Measurements from ENCODE around the gene RASA3. TPM values are rescaled to one million over a fixed set of nuclear protein-coding genes. Genes with fewer than 3 reads are reported as not detected.

Gene RASA3
- total and polyA plus RNA-seq, 2 donors (not counting 3 experiments of a cell fraction or from before 2014, with no cell fraction given), result 26.5 to 53.8 TPM

DNA sequence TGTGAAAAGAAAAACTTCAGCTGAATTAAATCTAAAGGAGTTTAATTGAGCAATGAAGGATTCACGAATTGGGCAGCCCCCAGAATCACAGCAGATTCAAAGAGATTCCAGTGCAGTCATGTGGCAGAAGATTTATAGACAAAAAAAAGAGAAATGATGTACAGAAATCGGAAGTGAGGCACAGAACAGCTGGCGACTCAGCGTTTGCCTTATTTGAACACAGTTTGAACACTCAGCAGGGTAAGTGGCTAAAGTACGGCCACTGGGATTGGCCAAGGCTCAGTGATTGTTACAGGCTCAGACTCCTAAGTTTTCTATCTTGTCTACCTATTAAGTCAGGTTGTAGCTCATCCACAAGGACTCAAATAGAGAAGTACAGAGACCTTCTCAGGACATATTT lies 35.0 kb upstream of the RASA3 start:
- intact Hi-C loops (cut with micrococcal nuclease) (no loop called here), dilution Hi-C loops (cut with MboI; ENCODE audit: extremely low pct_ligation_motif_present, low sequenced_read_pairs) (no loop called here)
- H3K4me3 ChIP-seq (replicated peaks in 1 of 3; ENCODE audit: insufficient read depth in 1 of 3, low read depth in 1 of 3, low read length in 3 of 3), result no peak overlapping the region
- ChIA-PET POLR2A (no interaction called here), CTCF (no interaction called here)
- peaks cover 3% of the 10 kb centered on the region for H3K4me1 ChIP-seq (ENCODE audit: control insufficient read depth, extremely low read depth, insufficient read depth, low read length)
- no peak overlapping the region for H2AFZ ChIP-seq (ENCODE audit: low read depth, low read length)
- DNase-seq (ENCODE audit: low read depth, low spot score) (no peak), FAIRE-seq (no peak)
- H3K27me3 ChIP-seq (ENCODE audit: control insufficient read depth in 2 of 2, insufficient read depth in 2 of 2, low read length in 2 of 2), result peaks cover 4 to 9% of the 10 kb centered on the region in 2 experiments
- H3K36me3 ChIP-seq (ENCODE audit: control insufficient read depth in 2 of 2, extremely low read depth in 1 of 2, insufficient read depth in 2 of 2, low read length in 2 of 2), result no peaks in the 10 kb centered on the region
- no peak for TF ChIP-seq FOS (IDR thresholded peaks at IDR 0.05; ENCODE audit: borderline replicate concordance, insufficient read depth, low read length)
- no peak for TF ChIP-seq POLR2A (IDR thresholded peaks at IDR 0.05; ENCODE audit: low read depth, low read length)
- no peak for TF ChIP-seq GATA2 (IDR thresholded peaks at IDR 0.05; ENCODE audit: insufficient read depth, insufficient read length, low read depth, low read length)
- no peak for TF ChIP-seq MYC (IDR thresholded peaks at IDR 0.05; ENCODE audit: low read depth, low read length)
- no peak for TF ChIP-seq JUN (IDR thresholded peaks at IDR 0.05; ENCODE audit: borderline replicate concordance, insufficient read depth, insufficient read length, low read depth)
- TF ChIP-seq, protein P1, sequence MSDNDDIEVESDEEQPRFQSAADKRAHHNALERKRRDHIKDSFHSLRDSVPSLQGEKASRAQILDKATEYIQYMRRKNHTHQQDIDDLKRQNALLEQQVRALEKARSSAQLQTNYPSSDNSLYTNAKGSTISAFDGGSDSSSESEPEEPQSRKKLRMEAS (IDR thresholded peaks at IDR 0.05; ENCODE audit: insufficient read depth, insufficient read length), result no peak
- TF ChIP-seq EZH2 (IDR thresholded peaks at IDR 0.05; ENCODE audit: borderline replicate concordance, low read depth, low read length, severe bottlenecking), result no peak
- TF ChIP-seq POLR2AphosphoS5 (IDR thresholded peaks at IDR 0.05; ENCODE audit: insufficient read depth, low read depth, low read length), result no peak
- TF ChIP-seq, protein P2, sequence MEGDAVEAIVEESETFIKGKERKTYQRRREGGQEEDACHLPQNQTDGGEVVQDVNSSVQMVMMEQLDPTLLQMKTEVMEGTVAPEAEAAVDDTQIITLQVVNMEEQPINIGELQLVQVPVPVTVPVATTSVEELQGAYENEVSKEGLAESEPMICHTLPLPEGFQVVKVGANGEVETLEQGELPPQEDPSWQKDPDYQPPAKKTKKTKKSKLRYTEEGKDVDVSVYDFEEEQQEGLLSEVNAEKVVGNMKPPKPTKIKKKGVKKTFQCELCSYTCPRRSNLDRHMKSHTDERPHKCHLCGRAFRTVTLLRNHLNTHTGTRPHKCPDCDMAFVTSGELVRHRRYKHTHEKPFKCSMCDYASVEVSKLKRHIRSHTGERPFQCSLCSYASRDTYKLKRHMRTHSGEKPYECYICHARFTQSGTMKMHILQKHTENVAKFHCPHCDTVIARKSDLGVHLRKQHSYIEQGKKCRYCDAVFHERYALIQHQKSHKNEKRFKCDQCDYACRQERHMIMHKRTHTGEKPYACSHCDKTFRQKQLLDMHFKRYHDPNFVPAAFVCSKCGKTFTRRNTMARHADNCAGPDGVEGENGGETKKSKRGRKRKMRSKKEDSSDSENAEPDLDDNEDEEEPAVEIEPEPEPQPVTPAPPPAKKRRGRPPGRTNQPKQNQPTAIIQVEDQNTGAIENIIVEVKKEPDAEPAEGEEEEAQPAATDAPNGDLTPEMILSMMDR (IDR thresholded peaks at IDR 0.05; ENCODE audit: extremely low read depth in 1 of 2, insufficient read depth in 1 of 2, low read depth in 1 of 2, low read length in 2 of 2), result no peak
- H3K79me2 ChIP-seq (ENCODE audit: control insufficient read depth, insufficient read depth, low read length), result no peaks in the 10 kb centered on the region
- H3K9ac ChIP-seq (replicated peaks; ENCODE audit: extremely low read depth, insufficient read depth, low read length), result no peak overlapping the region
- no peaks in the 10 kb centered on the region for H3K9me3 ChIP-seq (replicated peaks; ENCODE audit: control insufficient read depth, insufficient read depth, low read length)
- H3K27ac ChIP-seq (ENCODE audit: insufficient read depth, low read depth, low read length), result no peak overlapping the region
- no peaks in the 10 kb centered on the region for H4K20me1 ChIP-seq (replicated peaks; ENCODE audit: control insufficient read depth, extremely low read depth, insufficient read depth, low read length)
- H3K9me1 ChIP-seq (replicated peaks; ENCODE audit: control insufficient read depth, extremely low read depth, insufficient read depth, low read length), result no peaks in the 10 kb centered on the region
- no TSS peak for BruUV-seq (replicated peaks)
- H3K4me2 ChIP-seq (ENCODE audit: insufficient read depth, low read length), result no peak overlapping the region

Measured in endothelial cell of umbilical vein (primary cell).